ENCODE measurements around the gene DGKG. TPM values are rescaled to one million over a fixed set of nuclear protein-coding genes. Genes with fewer than 3 reads are reported as not detected.

The DGKG gene
- total RNA-seq, 1 experiment from 2014 or later, result 45.2 TPM

DNA sequence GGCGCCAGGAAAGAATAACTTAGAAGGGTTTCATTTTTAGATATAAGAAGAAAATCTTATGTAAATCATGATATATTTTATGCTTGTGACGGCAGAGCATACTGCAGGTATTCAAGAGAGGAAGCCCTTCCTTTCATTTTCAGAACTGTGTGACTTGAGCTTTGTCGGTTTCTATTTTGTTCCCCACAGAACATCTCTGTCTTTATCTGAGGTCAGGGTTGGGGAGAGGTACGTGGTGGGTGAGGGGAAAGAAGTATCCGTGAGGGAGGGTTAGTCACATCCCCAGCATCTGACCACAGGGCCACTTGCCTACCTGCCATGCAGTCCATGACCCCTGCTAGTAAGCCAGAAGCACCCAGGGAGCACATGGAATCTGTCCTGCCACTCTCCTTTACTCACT, 126.5 kb downstream of the DGKG start:
- Histone ChIP-seq H3K27ac (ENCODE audit: low read depth, low read length, poor library complexity, severe bottlenecking) (no peak overlapping the region), H3K4me3 (ENCODE audit: low read depth, low read length, poor library complexity, severe bottlenecking) (no peak overlapping the region), H3K9me3 (ENCODE audit: low read depth, low read length, poor library complexity, severe bottlenecking) (no peaks in the 10 kb centered on the region), H3K36me3 (ENCODE audit: insufficient read depth, low read length, poor library complexity, severe bottlenecking) (no peaks in the 10 kb centered on the region), H3K27me3 (replicated peaks; ENCODE audit: insufficient read depth, low read depth, low read length, poor library complexity) (no peaks in the 10 kb centered on the region), H3K4me1 (ENCODE audit: insufficient read depth, low read length, poor library complexity, severe bottlenecking) (peaks cover 12% of the 10 kb centered on the region)
- TF ChIP-seq EZH2 (IDR thresholded peaks at IDR 0.05; ENCODE audit: borderline replicate concordance, low read depth, low read length, poor library complexity, severe bottlenecking), result no peak
- no peak for TF ChIP-seq CTCF (conservative IDR thresholded peaks at IDR 0.05; ENCODE audit: low read depth, low read length)
- POLR2A ChIA-PET (ENCODE audit: low non-redundant PET), result no interaction called here
- no peak for DNase-seq (ENCODE audit: low spot score)
- CTCF ChIA-PET, result no interaction called here
- intact Hi-C loops (cut with micrococcal nuclease; ENCODE audit: unreplicated experiment), result no loop called here
- BruUV-seq (replicated peaks), result no TSS peak

DNA sequence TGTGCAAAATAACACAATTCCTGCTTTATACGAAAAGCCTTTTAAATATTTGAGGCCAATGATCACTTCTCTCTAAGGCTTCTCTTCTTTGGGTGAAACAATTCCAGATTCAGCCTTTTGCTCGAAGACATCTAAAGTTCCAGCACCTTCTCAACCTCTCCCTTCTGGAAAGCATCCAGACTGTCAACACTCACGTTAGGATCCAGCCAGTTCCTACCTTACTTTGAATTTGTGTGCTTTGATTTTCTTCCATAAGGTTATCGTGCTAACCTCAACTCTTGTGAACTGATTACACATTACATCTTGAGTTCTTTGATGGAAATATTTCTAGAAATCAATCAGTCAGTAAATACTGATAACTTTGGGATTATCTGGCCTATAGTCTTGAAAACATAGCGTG, 127.9 kb downstream of the DGKG start:
- DNase-seq (ENCODE audit: low spot score), result no peak
- no peaks in the 10 kb centered on the region for H3K9me3 ChIP-seq (ENCODE audit: low read depth, low read length, poor library complexity, severe bottlenecking)
- H3K4me3 ChIP-seq (ENCODE audit: low read depth, low read length, poor library complexity, severe bottlenecking), result no peak overlapping the region
- H3K36me3 ChIP-seq (ENCODE audit: insufficient read depth, low read length, poor library complexity, severe bottlenecking), result no peaks in the 10 kb centered on the region
- H3K4me1 ChIP-seq (ENCODE audit: insufficient read depth, low read length, poor library complexity, severe bottlenecking), result peaks cover 8% of the 10 kb centered on the region
- H3K27me3 ChIP-seq (replicated peaks; ENCODE audit: insufficient read depth, low read depth, low read length, poor library complexity), result no peaks in the 10 kb centered on the region
- BruUV-seq (replicated peaks), result no TSS peak
- ChIA-PET POLR2A (ENCODE audit: low non-redundant PET) (no interaction called here), CTCF (no interaction called here)
- H3K27ac ChIP-seq (ENCODE audit: low read depth, low read length, poor library complexity, severe bottlenecking), result no peak overlapping the region
- TF ChIP-seq CTCF (conservative IDR thresholded peaks at IDR 0.05; ENCODE audit: low read depth, low read length) (no peak), EZH2 (IDR thresholded peaks at IDR 0.05; ENCODE audit: borderline replicate concordance, low read depth, low read length, poor library complexity, severe bottlenecking) (no peak)
- intact Hi-C loops (cut with micrococcal nuclease; ENCODE audit: unreplicated experiment), result no loop called here

DNA sequence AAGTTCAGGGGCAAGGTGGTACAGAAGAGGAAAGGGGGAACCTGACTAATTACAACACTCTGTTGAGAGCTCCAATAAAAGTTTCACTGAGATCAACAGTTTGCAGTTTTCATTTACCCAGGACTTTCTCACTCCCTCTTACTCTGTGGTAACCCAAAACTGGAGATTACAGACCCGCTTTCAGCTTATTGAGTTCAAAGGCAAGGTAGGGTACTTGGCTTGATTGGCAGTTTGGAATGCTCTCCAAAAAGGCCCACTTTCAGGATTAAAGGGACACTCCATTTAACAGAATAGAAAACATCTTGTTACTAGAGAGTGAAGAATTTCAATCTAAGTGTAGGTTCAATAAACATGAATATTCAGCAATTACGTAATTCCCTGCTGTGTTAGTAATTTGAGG, 135.6 kb downstream of the DGKG start:
- ChIA-PET CTCF (no interaction called here), POLR2A (ENCODE audit: low non-redundant PET) (no interaction called here)
- TF ChIP-seq EZH2 (IDR thresholded peaks at IDR 0.05; ENCODE audit: borderline replicate concordance, low read depth, low read length, poor library complexity, severe bottlenecking) (no peak), CTCF (conservative IDR thresholded peaks at IDR 0.05; ENCODE audit: low read depth, low read length) (no peak)
- no peak for DNase-seq (ENCODE audit: low spot score)
- intact Hi-C loops (cut with micrococcal nuclease; ENCODE audit: unreplicated experiment), result no loop called here
- Histone ChIP-seq H3K4me1 (ENCODE audit: insufficient read depth, low read length, poor library complexity, severe bottlenecking) (peaks cover 11% of the 10 kb centered on the region), H3K27ac (ENCODE audit: low read depth, low read length, poor library complexity, severe bottlenecking) (no peak overlapping the region), H3K4me3 (ENCODE audit: low read depth, low read length, poor library complexity, severe bottlenecking) (no peak overlapping the region), H3K36me3 (ENCODE audit: insufficient read depth, low read length, poor library complexity, severe bottlenecking) (no peaks in the 10 kb centered on the region), H3K9me3 (ENCODE audit: low read depth, low read length, poor library complexity, severe bottlenecking) (no peaks in the 10 kb centered on the region), H3K27me3 (replicated peaks; ENCODE audit: insufficient read depth, low read depth, low read length, poor library complexity) (no peaks in the 10 kb centered on the region)
- BruUV-seq (replicated peaks), result no TSS peak

Data from A673 (cell line).